MM.1S (cell line): ENCODE data around the gene RARB.

ENCODE experiments used
- DNase-seq: peaks from one replicate; pipeline ENCODE4 v3.0.0-alpha.2; 2015
- H2AFZ ChIP-seq: fragments of 300-600 bp; sonication (generic); 2 replicates; pipeline ENCODE4 v1.6.0; 2016; ENCODE audit warnings: antibody characterized with exemption, low read length
- H3F3A ChIP-seq: fragments of 300-600 bp; sonication (generic); 2 replicates; pipeline ENCODE4 v1.6.1; 2016; ENCODE audit warnings: mild to moderate bottlenecking, antibody characterized with exemption, low read length, moderate library complexity, mixed read lengths; ENCODE audit not compliant: insufficient read depth
- H3K27ac ChIP-seq: fragments of 300-600 bp; sonication (generic); 2 replicates; pipeline ENCODE4 v1.5.1; 2016; ENCODE audit warnings: mild to moderate bottlenecking, low read length
- H3K27me3 ChIP-seq: fragments of 300-600 bp; sonication (generic); replicated peaks from 2 replicates; pipeline ENCODE4 v1.6.0; 2016; ENCODE audit warnings: low read length; ENCODE audit not compliant: insufficient read depth
- H3K36me3 ChIP-seq: fragments of 300-600 bp; sonication (generic); replicated peaks from 2 replicates; pipeline ENCODE4 v1.6.1; 2016; ENCODE audit warnings: mild to moderate bottlenecking, low read length, mixed read lengths; ENCODE audit not compliant: insufficient read depth
- H3K4me1 ChIP-seq: fragments of 300-600 bp; sonication (generic); 2 replicates; pipeline ENCODE4 v1.6.1; 2016; ENCODE audit warnings: low read length, mixed read lengths
- H3K4me2 ChIP-seq: fragments of 300-600 bp; sonication (generic); 2 replicates; pipeline ENCODE4 v1.6.0; 2016; ENCODE audit warnings: low read depth, low read length
- H3K4me3 ChIP-seq: fragments of 300-600 bp; sonication (generic); 2 replicates; pipeline ENCODE4 v1.5.1; 2016; ENCODE audit warnings: low read length, mixed read lengths
- H3K79me2 ChIP-seq: fragments of 300-600 bp; sonication (generic); 2 replicates; pipeline ENCODE4 v1.6.1; 2016; ENCODE audit warnings: mixed run types, low read length, mixed read lengths
- H3K9ac ChIP-seq: fragments of 300-600 bp; sonication (generic); 2 replicates; pipeline ENCODE4 v1.6.1; 2016; ENCODE audit warnings: low read length, mixed read lengths
- H3K9me2 ChIP-seq: fragments of 300-600 bp; sonication (generic); replicated peaks from 2 replicates; pipeline ENCODE4 v1.6.1; 2016; ENCODE audit warnings: mild to moderate bottlenecking, low read length, mixed read lengths; ENCODE audit not compliant: insufficient read depth
- H3K9me3 ChIP-seq: fragments of 300-600 bp; sonication (generic); replicated peaks from 2 replicates; pipeline ENCODE4 v1.6.1; 2016; ENCODE audit warnings: mild to moderate bottlenecking, low read length, mixed read lengths; ENCODE audit not compliant: insufficient read depth
- H4K20me1 ChIP-seq: fragments of 300-600 bp; sonication (generic); 2 replicates; pipeline ENCODE4 v1.6.1; 2016; ENCODE audit warnings: mild to moderate bottlenecking, low read length, moderate library complexity, mixed read lengths; ENCODE audit not compliant: insufficient read depth
- EZH2 ChIP-seq: fragments of 300-600 bp; sonication (generic); optimal IDR thresholded peaks from 2 replicates; pipeline ENCODE3; 2017; ENCODE audit warnings: low read depth, mild to moderate bottlenecking, antibody characterized with exemption, low read length, mixed read lengths
- EZH2phosphoT487 ChIP-seq: fragments of 300-600 bp; sonication (generic); IDR thresholded peaks from 2 replicates; pipeline ENCODE4 v1.6.1; 2018; ENCODE audit warnings: antibody characterized with exemption, low read length
- TF ChIP-seq, protein P1 (sequence below): fragments of 300-600 bp; sonication (generic); IDR thresholded peaks from 2 replicates; pipeline ENCODE4 v1.5.1; 2016; ENCODE audit warnings: antibody characterized with exemption, low read length, mixed read lengths

Gene RARB

DNA sequence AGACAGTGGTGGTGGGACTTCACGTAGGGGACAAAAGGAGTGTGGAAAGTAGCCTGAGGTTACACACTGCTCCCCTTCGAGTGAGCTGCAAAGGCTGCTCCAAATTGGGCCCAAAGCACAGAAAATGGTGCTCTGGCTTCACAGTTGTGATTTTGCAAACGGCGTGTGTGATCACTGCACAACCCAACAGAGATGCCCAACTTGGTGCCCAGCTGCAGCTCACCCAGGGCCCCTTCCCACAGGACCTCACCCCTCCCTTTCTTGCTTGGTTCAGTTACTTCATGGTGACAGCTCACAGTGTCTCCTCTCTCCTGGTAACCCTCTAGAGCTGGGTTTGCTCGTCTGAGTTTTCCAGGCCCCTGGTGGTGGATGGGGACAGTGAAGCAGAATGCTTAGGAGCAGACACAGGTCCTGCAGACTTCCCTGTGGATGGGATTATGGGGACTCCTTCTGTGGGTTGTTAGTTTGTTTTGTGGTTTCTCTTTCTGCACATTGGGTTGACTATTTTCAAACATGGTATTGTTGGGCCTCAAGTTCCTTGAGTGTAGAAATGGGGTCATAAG is 138.4 kb downstream of the RARB start:
- Histone ChIP-seq H3K4me2 (no peak overlapping the region), H3K9me3 (no peaks in the 10 kb centered on the region), H3K9me2 (no peaks in the 10 kb centered on the region), H4K20me1 (no peaks in the 10 kb centered on the region), H3K9ac (no peak overlapping the region), H3K79me2 (no peaks in the 10 kb centered on the region), H3K27me3 (no peaks in the 10 kb centered on the region), H3F3A (no peaks in the 10 kb centered on the region), H3K36me3 (no peaks in the 10 kb centered on the region), H3K4me1 (no peaks in the 10 kb centered on the region), H3K4me3 (no peak overlapping the region), H3K27ac (no peak overlapping the region), H2AFZ (no peak overlapping the region)
- no peak for TF ChIP-seq EZH2
- no peak for TF ChIP-seq EZH2phosphoT487
- TF ChIP-seq, protein P1, sequence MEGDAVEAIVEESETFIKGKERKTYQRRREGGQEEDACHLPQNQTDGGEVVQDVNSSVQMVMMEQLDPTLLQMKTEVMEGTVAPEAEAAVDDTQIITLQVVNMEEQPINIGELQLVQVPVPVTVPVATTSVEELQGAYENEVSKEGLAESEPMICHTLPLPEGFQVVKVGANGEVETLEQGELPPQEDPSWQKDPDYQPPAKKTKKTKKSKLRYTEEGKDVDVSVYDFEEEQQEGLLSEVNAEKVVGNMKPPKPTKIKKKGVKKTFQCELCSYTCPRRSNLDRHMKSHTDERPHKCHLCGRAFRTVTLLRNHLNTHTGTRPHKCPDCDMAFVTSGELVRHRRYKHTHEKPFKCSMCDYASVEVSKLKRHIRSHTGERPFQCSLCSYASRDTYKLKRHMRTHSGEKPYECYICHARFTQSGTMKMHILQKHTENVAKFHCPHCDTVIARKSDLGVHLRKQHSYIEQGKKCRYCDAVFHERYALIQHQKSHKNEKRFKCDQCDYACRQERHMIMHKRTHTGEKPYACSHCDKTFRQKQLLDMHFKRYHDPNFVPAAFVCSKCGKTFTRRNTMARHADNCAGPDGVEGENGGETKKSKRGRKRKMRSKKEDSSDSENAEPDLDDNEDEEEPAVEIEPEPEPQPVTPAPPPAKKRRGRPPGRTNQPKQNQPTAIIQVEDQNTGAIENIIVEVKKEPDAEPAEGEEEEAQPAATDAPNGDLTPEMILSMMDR: no peak
- no peak for DNase-seq

- Histone ChIP-seq H3K27ac (no peak overlapping the region), H2AFZ (no peak overlapping the region)
These were observed 139.3 kb downstream of the RARB start for GRCh38 chr3:25567388-25567787.

DNA sequence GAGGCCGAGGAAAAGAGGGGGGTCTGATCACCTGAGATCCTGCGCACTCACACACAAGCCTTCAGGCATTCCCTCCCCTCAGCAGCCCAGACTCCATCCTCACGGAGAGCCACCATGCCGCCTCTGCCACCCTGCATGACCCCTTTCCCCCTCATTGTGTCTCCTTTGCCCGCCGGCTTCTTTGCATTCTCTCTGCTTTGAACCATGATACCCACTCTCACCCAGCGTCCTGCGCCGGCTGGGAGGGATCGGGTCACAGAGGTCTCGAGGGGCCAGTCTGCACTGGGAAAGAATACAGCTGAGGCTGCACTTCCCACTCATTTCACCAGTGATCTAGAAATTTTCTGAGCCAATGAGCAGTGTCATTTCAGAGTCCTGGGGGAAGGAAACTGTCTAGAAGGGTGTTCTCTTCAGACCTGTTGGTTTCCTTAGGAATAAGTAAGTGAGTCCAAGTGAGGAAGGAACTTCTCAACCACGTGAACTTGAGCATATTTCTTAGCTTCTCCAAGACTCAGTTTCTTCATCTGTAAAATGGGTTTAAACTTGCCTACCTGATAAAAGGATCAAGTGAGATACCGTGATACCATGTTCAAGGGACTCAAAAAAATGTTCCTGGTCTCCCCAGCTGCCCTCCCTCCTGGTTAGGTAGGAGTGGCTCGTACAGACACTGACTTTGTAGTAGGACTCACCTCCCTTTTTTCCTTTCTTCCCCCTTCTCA is 139.9 kb downstream of the RARB start:
- Histone ChIP-seq H3K4me3 (no peak overlapping the region), H3K9me3 (no peaks in the 10 kb centered on the region), H3K79me2 (no peaks in the 10 kb centered on the region), H3K4me1 (no peaks in the 10 kb centered on the region), H3K27ac (no peak overlapping the region), H3K4me2 (no peak overlapping the region), H4K20me1 (no peaks in the 10 kb centered on the region), H3F3A (no peaks in the 10 kb centered on the region), H2AFZ (no peak overlapping the region), H3K9ac (no peak overlapping the region), H3K9me2 (no peaks in the 10 kb centered on the region), H3K27me3 (no peaks in the 10 kb centered on the region), H3K36me3 (no peaks in the 10 kb centered on the region)
- no peak for DNase-seq
- TF ChIP-seq EZH2phosphoT487 (no peak), EZH2 (no peak)
- TF ChIP-seq, protein P1: no peak

More at GRCh38 chr3:25567388-25567787, 139.3 kb downstream of the RARB start:
- Histone ChIP-seq H3K9me3 (no peaks in the 10 kb centered on the region), H3K4me1 (no peaks in the 10 kb centered on the region), H3K4me3 (no peak overlapping the region), H3K27me3 (no peaks in the 10 kb centered on the region), H4K20me1 (no peaks in the 10 kb centered on the region), H3K79me2 (no peaks in the 10 kb centered on the region), H3K9ac (no peak overlapping the region), H3K9me2 (no peaks in the 10 kb centered on the region), H3K36me3 (no peaks in the 10 kb centered on the region), H3K4me2 (no peak overlapping the region), H3F3A (no peaks in the 10 kb centered on the region)
- no peak for DNase-seq
- no peak for TF ChIP-seq EZH2phosphoT487
- TF ChIP-seq, protein P1: no peak
- no peak for TF ChIP-seq EZH2
